DOHH2 (cell line): ENCODE measurements around the gene FGF9.

Experiments used
- CTCF ChIP-seq: fragments of 200-600 bp; sonication (generic); IDR thresholded peaks from one replicate; pipeline ENCODE4 v1.5.1; 2014; ENCODE audit warnings: antibody characterized with exemption, mild to moderate bottlenecking, low read depth, low read length; ENCODE audit not compliant: poor library complexity, severe bottlenecking
- EZH2phosphoT487 ChIP-seq: fragments of 200-600 bp; sonication (generic); IDR thresholded peaks from 2 replicates; pipeline ENCODE4 v1.6.1; 2017; ENCODE audit warnings: borderline replicate concordance, mild to moderate bottlenecking, antibody characterized with exemption, low read length, moderate library complexity, mixed read lengths

GRCh38 chr13:21659087-21659486 lies 11.8 kb upstream of the FGF9 start:
- TF ChIP-seq CTCF = no peak
- no peak for TF ChIP-seq EZH2phosphoT487
